Spleen (tissue), 11 donors: ENCODE data around the gene AHRR. TPM values are rescaled to one million over a fixed set of nuclear protein-coding genes. Genes with fewer than 3 reads are reported as not detected.
A peak's percentile ranks its signal among the peaks of the same experiment; 100 is the strongest.

Experiments
- DNase-seq: peaks from one replicate; pipeline ENCODE4 v3.0.0-alpha.2; 2020
- H3K27ac ChIP-seq, 8 donors: fragments of 200-600 bp; sonication (generic) in 7 of 8; 1 replicate in 4 of 8; 2 replicates in 4 of 8; pipeline versions ENCODE4 v1.5.0 to v1.8.0; 2016 to 2021; ENCODE audit warnings: inconsistent platforms in 4 of 8, mild to moderate bottlenecking in 4 of 8, moderate library complexity in 1 of 8
- H3K27me3 ChIP-seq, 7 donors: fragments of 200-600 bp; sonication (generic) in 6 of 7; replicated peaks in 1 of 7; 1 replicate in 4 of 7; 2 replicates in 3 of 7; pipeline versions ENCODE4 v1.5.0 to v1.8.0; 2016 to 2021; ENCODE audit warnings: inconsistent platforms in 3 of 7, mild to moderate bottlenecking in 1 of 7
- H3K36me3 ChIP-seq, 6 donors: fragments of 200-600 bp; sonication (generic) in 5 of 6; 1 replicate in 4 of 6; 2 replicates in 2 of 6; pipeline versions ENCODE4 v1.5.0 to v1.8.0; 2016 to 2021; ENCODE audit warnings: inconsistent platforms in 2 of 6
- H3K4me1 ChIP-seq, 6 donors: fragments of 200-600 bp; sonication (generic) in 5 of 6; 1 replicate in 3 of 6; 2 replicates in 3 of 6; pipeline versions ENCODE4 v1.5.0 to v1.8.0; 2016 to 2021; ENCODE audit warnings: inconsistent platforms in 3 of 6
- H3K4me3 ChIP-seq, 8 donors: fragments of 200-600 bp; sonication (generic) in 7 of 8; 1 replicate in 4 of 8; 2 replicates in 4 of 8; pipeline versions ENCODE4 v1.5.0 to v1.8.0; 2016 to 2021; ENCODE audit warnings: inconsistent platforms in 4 of 8, mild to moderate bottlenecking in 4 of 8, moderate library complexity in 2 of 8
- H3K9me3 ChIP-seq, 8 donors: fragments of 200-600 bp; sonication (generic) in 7 of 8; 1 replicate in 4 of 8; 2 replicates in 4 of 8; pipeline versions ENCODE4 v1.5.0 to v1.8.0; 2016 to 2021; ENCODE audit warnings: inconsistent platforms in 4 of 8
- CTCF ChIP-seq, 11 experiments: fragments of 200-600 bp in 7 of 11; fragments of 450-650 bp in 4 of 11; sonication (generic) in 4 of 11; IDR thresholded peaks in 8 of 11; conservative IDR thresholded peaks in 3 of 11; 1 replicate in 7 of 11; 2 replicates in 4 of 11; pipeline versions ENCODE4 v1.4.0 to v1.8.0; 2016 to 2021; ENCODE audit warnings: antibody characterized with exemption in 11 of 11, inconsistent platforms in 4 of 11, mild to moderate bottlenecking in 1 of 11
- POLR2A ChIP-seq, 3 donors: fragments of 450-650 bp; IDR thresholded peaks; one replicate each; pipeline ENCODE4 v1.5.1; 2017; ENCODE audit warnings: antibody characterized with exemption in 3 of 3, mild to moderate bottlenecking in 1 of 3
- POLR2AphosphoS5 ChIP-seq, 3 donors: sonication (generic); formaldehyde crosslinking; IDR thresholded peaks; one replicate each; pipeline ENCODE4 v1.5.1; 2017; ENCODE audit warnings: antibody characterized with exemption in 3 of 3
- WGBS, 5 donors: extraction: QIAGEN DNeasy Blood & Tissue Kit in 3 of 5; methylation state at CpG; one replicate each; pipeline versions ENCODE4 v1.1.5 to v1.1.7; 2013 to 2018; 5-methylcytosine and 5-hydroxymethylcytosine counted together
- intact Hi-C: fragments of 100-400 bp; cut with DNase I; formaldehyde crosslinking; loops from one replicate; pipeline ENCODE4 v1.15.0; 2023; ENCODE audit warnings: low total_unique reads
- polyA plus RNA-seq, 3 donors: library from polyadenylated mRNA; stranded (reverse); fragments of 200-250 nt; gene quantifications; one replicate each; pipeline ENCODE4 v1.2.1, GENCODE V29; 2013
- total RNA-seq, 7 donors: library from RNA; depleted of rRNA in 3 of 7; stranded (reverse); fragments of >200 nt in 3 of 7; fragmentation: NEBNext Ultra II Directional in 4 of 7; extraction: Animal tissue kit (Norgen Biotek cat#: 25700) in 4 of 7; gene quantifications; one replicate each; pipeline versions ENCODE4 v1.1.0 to v1.2.1, GENCODE V29; 2016 to 2021
- donor health status: healthy with polysubstance abuse.
- donor health status: DM: no; HTN: no; CAD: no; lungs with moderate emphysema.
- donor health status: DM: no; HTN: no; CAD: no.
- donor health status: Bipolar disorder and iron deficiency.
- donor health status: healthy.
- donor health status: DM: no; HTN: no; CAD: no.
- donor health status: DM: yes; HTN: yes; CAD: no.

AHRR gene
- total and polyA plus RNA-seq, 10 donors, result 0.96 to 28.5 (median 13.2) TPM

- 88 to 96% (median 94%) methylated on average over 17 to 34 of the region's 34 CpGs for WGBS, 5 donors
- Histone ChIP-seq H3K36me3 (peaks cover 0 to 4% (median 0%) of the 10 kb centered on the region in 6 donors), H3K4me1 (peaks cover 0 to 13% (median 4%) of the 10 kb centered on the region in 6 donors), H3K27ac (no peak overlapping the region), H3K9me3 (no peaks in the 10 kb centered on the region), H3K4me3 (no peak overlapping the region), H3K27me3 (peaks cover 0 to 3% (median 0%) of the 10 kb centered on the region in 7 donors)
- TF ChIP-seq POLR2AphosphoS5 (IDR thresholded peaks at IDR 0.05) (no peak), CTCF (IDR thresholded peaks at IDR 0.05 in 8 of 11, conservative IDR thresholded peaks at IDR 0.05 in 3 of 11) (no peak), POLR2A (IDR thresholded peaks at IDR 0.05) (no peak)
- DNase-seq, result no peak
- intact Hi-C loops, result no loop called here
Observed at GRCh38 chr5:421287-421880, 99.9 kb downstream of the AHRR start.

GRCh38 chr5:421901-422300, 100.4 kb downstream of the AHRR start:
- peaks cover 0 to 4% (median 0%) of the 10 kb centered on the region in 6 donors for H3K36me3 ChIP-seq
- H3K27me3 ChIP-seq, result peaks cover 0 to 3% (median 0%) of the 10 kb centered on the region in 7 donors
- 86 to 97% (median 94%) methylated on average over 13 of the region's 13 CpGs for WGBS, 5 donors
- no peak overlapping the region for H3K4me3 ChIP-seq
- H3K27ac ChIP-seq, result no peak overlapping the region
- peaks cover 0 to 10% (median 4%) of the 10 kb centered on the region in 6 donors for H3K4me1 ChIP-seq
- intact Hi-C loops, result no loop called here
- TF ChIP-seq POLR2A (IDR thresholded peaks at IDR 0.05) (no peak), CTCF (IDR thresholded peaks at IDR 0.05 in 8 of 11, conservative IDR thresholded peaks at IDR 0.05 in 3 of 11) (no peak), POLR2AphosphoS5 (IDR thresholded peaks at IDR 0.05) (no peak)
- no peaks in the 10 kb centered on the region for H3K9me3 ChIP-seq
- DNase-seq, result no peak

- Histone ChIP-seq H3K27ac (no peak overlapping the region), H3K4me3 (no peak overlapping the region), H3K27me3 (peaks cover 0 to 3% (median 0%) of the 10 kb centered on the region in 7 donors), H3K9me3 (no peaks in the 10 kb centered on the region), H3K36me3 (peaks cover 0 to 7% (median 0%) of the 10 kb centered on the region in 6 donors), H3K4me1 (peaks cover 0 to 10% (median 4%) of the 10 kb centered on the region in 6 donors)
- TF ChIP-seq POLR2A (IDR thresholded peaks at IDR 0.05) (no peak), POLR2AphosphoS5 (IDR thresholded peaks at IDR 0.05) (no peak), CTCF (IDR thresholded peaks at IDR 0.05 in 8 of 11, conservative IDR thresholded peaks at IDR 0.05 in 3 of 11) (no peak)
- 83 to 90% (median 88%) methylated on average over 32 of the region's 32 CpGs for WGBS, 5 donors
- DNase-seq, result no peak
- intact Hi-C loops, result no loop called here
Observed at GRCh38 chr5:422323-423232, 101.1 kb downstream of the AHRR start.

- Histone ChIP-seq H3K27ac (no peak overlapping the region), H3K36me3 (peaks cover 0 to 13% (median 0%) of the 10 kb centered on the region in 6 donors), H3K4me1 (peaks cover 0 to 10% (median 4%) of the 10 kb centered on the region in 6 donors), H3K9me3 (no peaks in the 10 kb centered on the region), H3K27me3 (peaks cover 0 to 3% (median 0%) of the 10 kb centered on the region in 7 donors), H3K4me3 (no peak overlapping the region)
- intact Hi-C loops, result no loop called here
- TF ChIP-seq POLR2AphosphoS5 (IDR thresholded peaks at IDR 0.05) (no peak), CTCF (IDR thresholded peaks at IDR 0.05 in 8 of 11, conservative IDR thresholded peaks at IDR 0.05 in 3 of 11) (no peak), POLR2A (IDR thresholded peaks at IDR 0.05) (no peak)
- peak; percentile 66 for DNase-seq
- 83 to 91% (median 90%) methylated on average over 9 of the region's 9 CpGs for WGBS, 5 donors
Observed at GRCh38 chr5:423233-423565, 101.7 kb downstream of the AHRR start.
